Hepatic stellate cell (primary cell): ENCODE measurements around the gene DHRS3.
"Not testable (repeated sequence)": the region's sequence is repeated elsewhere in the genome, so short reads cannot be mapped to it uniquely, and the experiment has no call there.

Source experiments
- DNase-seq: peaks from one replicate; pipeline ENCODE4 v3.0.0; 2011; ENCODE audit warnings: low spot score

DHRS3 gene

GRCh38 chr1:12539320-12539704 lies 78.7 kb downstream of the DHRS3 start:
- DNase-seq, result no peak

- not testable (repeated sequence) for DNase-seq
Measured at GRCh38 chr1:12538536-12538935, 79.5 kb downstream of the DHRS3 start.

- no peak for DNase-seq
Measured at GRCh38 chr1:12537906-12538461, 80.0 kb downstream of the DHRS3 start.

- DNase-seq, result no peak
Measured at GRCh38 chr1:12537294-12537693, 80.7 kb downstream of the DHRS3 start.

GRCh38 chr1:12536023-12536639 lies 81.9 kb downstream of the DHRS3 start:
- DNase-seq, result no peak

- no peak for DNase-seq
Measured at GRCh38 chr1:12532405-12533315, 85.3 kb downstream of the DHRS3 start.

- DNase-seq, result no peak
Measured at GRCh38 chr1:12531179-12531499, 86.9 kb downstream of the DHRS3 start.

- no peak for DNase-seq
Measured at GRCh38 chr1:12530462-12531178, 87.4 kb downstream of the DHRS3 start.

GRCh38 chr1:12529640-12530174 lies 88.3 kb downstream of the DHRS3 start:
- no peak for DNase-seq

- no peak for DNase-seq
Measured at GRCh38 chr1:12528021-12528852, 89.8 kb downstream of the DHRS3 start.

- no peak for DNase-seq
Measured at GRCh38 chr1:12527564-12527963, 90.4 kb downstream of the DHRS3 start.

- no peak for DNase-seq
Measured at GRCh38 chr1:12525311-12526181, 92.5 kb downstream of the DHRS3 start.

- no peak for DNase-seq
Measured at GRCh38 chr1:12524266-12524665, 93.7 kb downstream of the DHRS3 start.

GRCh38 chr1:12522780-12523179 lies 95.2 kb downstream of the DHRS3 start:
- not testable (repeated sequence) for DNase-seq

- no peak for DNase-seq
Measured at GRCh38 chr1:12521096-12521495, 96.9 kb downstream of the DHRS3 start.

- DNase-seq, result no peak
Measured at GRCh38 chr1:12519693-12520364, 98.2 kb downstream of the DHRS3 start.

- no peak for DNase-seq
Measured at GRCh38 chr1:12518931-12519692, 98.9 kb downstream of the DHRS3 start.
